Measurements from ENCODE around the gene ADH7.

DNA sequence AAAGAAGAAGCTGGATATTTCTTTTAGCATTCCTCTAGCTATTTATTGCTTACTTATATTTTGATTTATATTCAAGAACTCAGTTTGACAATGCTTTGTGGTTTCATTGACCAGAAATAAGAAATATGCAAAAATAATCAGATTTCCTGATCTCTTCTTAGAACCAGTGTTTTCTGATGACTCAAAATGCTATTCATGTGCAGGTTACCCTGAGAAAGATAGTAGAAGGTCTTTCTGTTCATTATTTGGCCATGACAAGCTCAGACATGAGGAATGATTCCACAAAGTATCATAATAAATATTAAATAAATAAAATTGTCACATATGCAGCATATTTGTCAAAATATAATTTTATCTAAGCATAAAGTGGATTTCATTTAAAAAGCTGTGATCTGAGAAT, 24.1 kb downstream of the ADH7 start:
- TF ChIP-seq, protein P1, sequence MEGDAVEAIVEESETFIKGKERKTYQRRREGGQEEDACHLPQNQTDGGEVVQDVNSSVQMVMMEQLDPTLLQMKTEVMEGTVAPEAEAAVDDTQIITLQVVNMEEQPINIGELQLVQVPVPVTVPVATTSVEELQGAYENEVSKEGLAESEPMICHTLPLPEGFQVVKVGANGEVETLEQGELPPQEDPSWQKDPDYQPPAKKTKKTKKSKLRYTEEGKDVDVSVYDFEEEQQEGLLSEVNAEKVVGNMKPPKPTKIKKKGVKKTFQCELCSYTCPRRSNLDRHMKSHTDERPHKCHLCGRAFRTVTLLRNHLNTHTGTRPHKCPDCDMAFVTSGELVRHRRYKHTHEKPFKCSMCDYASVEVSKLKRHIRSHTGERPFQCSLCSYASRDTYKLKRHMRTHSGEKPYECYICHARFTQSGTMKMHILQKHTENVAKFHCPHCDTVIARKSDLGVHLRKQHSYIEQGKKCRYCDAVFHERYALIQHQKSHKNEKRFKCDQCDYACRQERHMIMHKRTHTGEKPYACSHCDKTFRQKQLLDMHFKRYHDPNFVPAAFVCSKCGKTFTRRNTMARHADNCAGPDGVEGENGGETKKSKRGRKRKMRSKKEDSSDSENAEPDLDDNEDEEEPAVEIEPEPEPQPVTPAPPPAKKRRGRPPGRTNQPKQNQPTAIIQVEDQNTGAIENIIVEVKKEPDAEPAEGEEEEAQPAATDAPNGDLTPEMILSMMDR (IDR thresholded peaks at IDR 0.05; ENCODE audit: low read depth, low read length, poor library complexity, severe bottlenecking): no peak
- no peak for TF ChIP-seq EZH2phosphoT487 (IDR thresholded peaks at IDR 0.05; ENCODE audit: borderline replicate concordance, low read length)
